Breast epithelium (tissue), 3 donors: ENCODE results near the gene INSYN2A.

Experiments used
- CTCF ChIP-seq, 3 donors: fragments of 450-650 bp; IDR thresholded peaks; one replicate each; pipeline ENCODE4 v1.5.1; 2016 to 2017; ENCODE audit warnings: antibody characterized with exemption in 3 of 3, mild to moderate bottlenecking in 3 of 3, moderate library complexity in 3 of 3
- POLR2A ChIP-seq: fragments of 450-650 bp; IDR thresholded peaks from one replicate; pipeline ENCODE4 v1.6.1; 2016; ENCODE audit warnings: antibody characterized with exemption, mild to moderate bottlenecking, moderate library complexity
- POLR2AphosphoS5 ChIP-seq, 3 donors: sonication (generic); formaldehyde crosslinking; IDR thresholded peaks; one replicate each; pipeline ENCODE4 v1.6.1; 2017; ENCODE audit warnings: antibody characterized with exemption in 3 of 3

GRCh38 chr10:127243490-127244272, 47.3 kb upstream of the INSYN2A start:
- TF ChIP-seq CTCF (IDR thresholded peaks at IDR 0.05) (peak in 1 of 3 donors; percentile 14), POLR2AphosphoS5 (IDR thresholded peaks at IDR 0.05) (no peak), POLR2A (no peak)
